GM18870 (cell line): Measurements from ENCODE around the gene PACS1.

Experiments
- ATAC-seq: cut with Tn5 transposase; IDR thresholded peaks from one replicate; pipeline ENCODE4 v1.9.1; 2021; ENCODE audit warnings: moderate library complexity; ENCODE audit not compliant: unreplicated experiment

PACS1 gene

GRCh38 chr11:66219846-66220565 lies 149.9 kb downstream of the PACS1 start:
- ATAC-seq: no peak

GRCh38 chr11:66220566-66220935 lies 150.5 kb downstream of the PACS1 start:
- ATAC-seq: no peak

- ATAC-seq: no peak
Observed at GRCh38 chr11:66221012-66221411, 150.9 kb downstream of the PACS1 start.

- no peak for ATAC-seq
Observed at GRCh38 chr11:66221726-66222236, 151.7 kb downstream of the PACS1 start.

- ATAC-seq: peak; percentile 77
Observed at GRCh38 chr11:66222358-66223149, 152.5 kb downstream of the PACS1 start.

- ATAC-seq: no peak
Observed at GRCh38 chr11:66224226-66224855, 154.3 kb downstream of the PACS1 start.

- no peak for ATAC-seq
Observed at GRCh38 chr11:66225066-66225465, 155.0 kb downstream of the PACS1 start.

- no peak for ATAC-seq
Observed at GRCh38 chr11:66226101-66226500, 156.0 kb downstream of the PACS1 start.

- no peak for ATAC-seq
Observed at GRCh38 chr11:66227700-66228099, 157.6 kb downstream of the PACS1 start.

- no peak for ATAC-seq
Observed at GRCh38 chr11:66228521-66228920, 158.4 kb downstream of the PACS1 start.

GRCh38 chr11:66230156-66230555 lies 160.1 kb downstream of the PACS1 start:
- ATAC-seq: no peak

- ATAC-seq: no peak
Observed at GRCh38 chr11:66230978-66231377, 160.9 kb downstream of the PACS1 start.

- no peak for ATAC-seq
Observed at GRCh38 chr11:66231561-66231960, 161.5 kb downstream of the PACS1 start.

- ATAC-seq: no peak
Observed at GRCh38 chr11:66232769-66233168, 162.7 kb downstream of the PACS1 start.

GRCh38 chr11:66233301-66233700 lies 163.2 kb downstream of the PACS1 start:
- ATAC-seq: no peak

- ATAC-seq: no peak
Observed at GRCh38 chr11:66235141-66235540, 165.1 kb downstream of the PACS1 start.

- no peak for ATAC-seq
Observed at GRCh38 chr11:66237867-66238266, 167.8 kb downstream of the PACS1 start.

- ATAC-seq: no peak
Observed at GRCh38 chr11:66238786-66239413, 168.8 kb downstream of the PACS1 start.

- ATAC-seq: no peak
Observed at GRCh38 chr11:66239511-66239910, 169.4 kb downstream of the PACS1 start.

- no peak for ATAC-seq
Observed at GRCh38 chr11:66239998-66240780, 170.1 kb downstream of the PACS1 start.

GRCh38 chr11:66240781-66241136 lies 170.7 kb downstream of the PACS1 start:
- ATAC-seq: no peak
